Activated naive CD4-positive, alpha-beta T cell treated with anti-CD3 and anti-CD28 coated beads, Interleukin-2, amount 10 ng/mL, durations not matched to agents 7 days and 5 days (primary cell): ENCODE results near the gene CDC5L.

Source experiments
- CTCF ChIA-PET: fragments of 350-600 bp; sonication (Branson Sonifier 250); formaldehyde crosslinking; loops from one replicate; lab custom pipeline; 2021; ENCODE audit warnings: antibody characterized with exemption; lab: Charles Lee
- DNase-seq: peaks from one replicate; pipeline ENCODE4 v3.0.0-alpha.2; 2020
- H3K27ac Mint-ChIP-seq: one replicate; pipeline ENCODE4 v1.8.0; 2021; ENCODE audit warnings: mild to moderate bottlenecking, moderate library complexity, mixed read lengths
- H3K27me3 Mint-ChIP-seq: one replicate; pipeline ENCODE4 v1.8.0; 2021; ENCODE audit warnings: mild to moderate bottlenecking, mixed read lengths
- H3K36me3 Mint-ChIP-seq: one replicate; pipeline ENCODE4 v1.8.0; 2021; ENCODE audit warnings: mixed read lengths
- H3K4me1 Mint-ChIP-seq: one replicate; pipeline ENCODE4 v1.8.0; 2021; ENCODE audit warnings: mixed read lengths
- H3K4me3 Mint-ChIP-seq: one replicate; pipeline ENCODE4 v1.8.0; 2021; ENCODE audit warnings: mild to moderate bottlenecking, moderate library complexity, mixed read lengths
- H3K9me3 Mint-ChIP-seq: one replicate; pipeline ENCODE4 v1.8.0; 2021; ENCODE audit warnings: mixed read lengths

The CDC5L gene

DNA sequence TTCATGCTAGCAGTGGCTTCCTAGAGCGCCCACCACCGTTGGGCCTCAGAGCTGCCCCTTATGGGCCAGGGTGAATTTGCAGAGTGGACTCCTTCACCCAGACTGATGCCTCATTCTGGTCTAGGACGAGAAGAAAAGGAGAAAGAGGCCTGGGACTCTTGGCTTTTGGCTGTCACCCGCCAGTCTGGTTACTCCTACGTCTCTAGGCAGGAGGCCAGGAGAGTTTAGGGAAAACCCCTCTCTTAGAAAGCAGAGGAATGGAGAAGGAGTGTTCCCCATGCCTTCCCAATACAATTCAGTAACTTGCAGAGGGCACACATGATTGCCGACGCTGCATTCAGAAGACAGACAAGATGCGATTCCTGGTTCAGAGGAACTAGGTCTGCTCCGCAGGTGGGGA, 70.1 kb downstream of the CDC5L start:
- peaks cover 3% of the 10 kb centered on the region for H3K36me3 Mint-ChIP-seq
- H3K27me3 Mint-ChIP-seq = peaks cover 38% of the 10 kb centered on the region
- CTCF ChIA-PET = interaction anchor here (1.1 to 5.6 kb wide), 3 partner anchors 12 to 26 kb away, joined by 3 to 39 read pairs (median 7); no protein-coding TSS in a partner anchor
- H3K4me3 Mint-ChIP-seq = no peak overlapping the region
- H3K4me1 Mint-ChIP-seq = no peaks in the 10 kb centered on the region
- no peak overlapping the region for H3K27ac Mint-ChIP-seq
- no peak for DNase-seq
- no peaks in the 10 kb centered on the region for H3K9me3 Mint-ChIP-seq

GRCh38 chr6:44458551-44458950, 71.0 kb downstream of the CDC5L start:
- Mint-ChIP-seq H3K4me3 (no peak overlapping the region), H3K27me3 (peaks cover 40% of the 10 kb centered on the region), H3K27ac (no peak overlapping the region), H3K36me3 (peaks cover 3% of the 10 kb centered on the region), H3K4me1 (no peaks in the 10 kb centered on the region), H3K9me3 (no peaks in the 10 kb centered on the region)
- CTCF ChIA-PET = interaction anchor here (0.5 to 5.6 kb wide), 8 partner anchors 11 to 919 kb away, joined by 3 to 39 read pairs (median 4); partner anchors contain the start of gene SPATS1
- DNase-seq = no peak

GRCh38 chr6:44462335-44462734, 74.8 kb downstream of the CDC5L start:
- Mint-ChIP-seq H3K9me3 (no peaks in the 10 kb centered on the region), H3K4me3 (no peak overlapping the region), H3K4me1 (no peaks in the 10 kb centered on the region), H3K36me3 (no peaks in the 10 kb centered on the region), H3K27ac (no peak overlapping the region), H3K27me3 (peaks cover 38% of the 10 kb centered on the region)
- CTCF ChIA-PET = interaction anchor here (1.3 to 5.6 kb wide), 2 partner anchors 7 to 13 kb away, joined by 5 to 39 read pairs; no protein-coding TSS in a partner anchor
- no peak for DNase-seq

DNA sequence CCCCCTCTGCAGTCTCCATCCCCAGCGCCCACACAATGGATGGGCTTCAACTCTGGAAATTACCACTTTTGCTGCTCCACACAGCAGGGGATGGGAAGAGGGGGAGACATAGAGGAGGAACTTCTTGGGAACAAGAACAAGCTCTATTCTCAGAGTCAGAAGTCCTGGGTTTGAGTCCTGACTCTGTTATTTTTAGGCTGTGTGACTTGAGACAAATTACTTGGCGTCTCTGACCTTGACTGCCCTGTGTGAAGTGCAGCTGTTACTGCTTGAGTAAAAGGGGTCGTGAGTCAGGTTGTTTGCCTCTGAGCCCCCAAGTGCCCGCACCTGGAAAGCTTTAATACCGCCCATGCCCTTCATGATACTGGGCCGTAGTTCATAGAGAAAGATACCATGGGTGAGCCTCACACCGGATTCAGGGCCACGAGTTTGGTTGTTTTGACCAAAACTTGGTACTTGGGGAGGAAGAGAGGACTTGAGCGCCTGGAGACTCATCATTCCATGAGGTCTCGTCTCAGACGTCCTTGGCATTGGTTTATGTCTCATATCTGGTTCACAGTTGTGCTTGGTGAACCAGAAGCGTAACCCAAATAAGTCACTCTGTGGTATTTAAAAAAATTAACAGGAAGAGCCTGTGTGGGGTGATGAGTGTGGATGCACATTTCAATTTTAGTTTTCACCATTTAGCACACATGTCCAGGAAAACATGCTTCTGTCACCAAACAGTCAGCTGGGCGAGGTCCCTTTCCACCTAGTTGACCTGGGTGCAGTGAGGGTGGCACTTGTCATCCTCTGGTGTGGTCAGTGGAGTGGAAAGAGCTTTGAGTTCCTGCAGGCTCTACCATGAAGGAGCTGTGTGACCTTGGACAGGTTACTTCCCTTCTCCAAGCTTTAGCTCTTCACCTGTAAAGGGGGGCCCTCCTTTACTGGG, 75.6 kb downstream of the CDC5L start:
- CTCF ChIA-PET = interaction anchor here (0.7 to 1.3 kb wide), 3 partner anchors 8 to 31 kb away, joined by 3 read pairs; no protein-coding TSS in a partner anchor
- no peak for DNase-seq
- no peaks in the 10 kb centered on the region for H3K9me3 Mint-ChIP-seq
- H3K36me3 Mint-ChIP-seq = no peaks in the 10 kb centered on the region
- H3K27ac Mint-ChIP-seq = no peak overlapping the region
- H3K4me1 Mint-ChIP-seq = no peaks in the 10 kb centered on the region
- no peak overlapping the region for H3K4me3 Mint-ChIP-seq
- H3K27me3 Mint-ChIP-seq = peaks cover 31% of the 10 kb centered on the region

GRCh38 chr6:44463728-44464450, 76.4 kb downstream of the CDC5L start:
- CTCF ChIA-PET = interaction anchor here (0.9 to 1.3 kb wide), 2 partner anchors 12 to 32 kb away, joined by 3 read pairs; no protein-coding TSS in a partner anchor
- H3K27me3 Mint-ChIP-seq = peaks cover 23% of the 10 kb centered on the region
- no peaks in the 10 kb centered on the region for H3K4me1 Mint-ChIP-seq
- H3K27ac Mint-ChIP-seq = no peak overlapping the region
- DNase-seq = no peak
- no peak overlapping the region for H3K4me3 Mint-ChIP-seq
- no peaks in the 10 kb centered on the region for H3K36me3 Mint-ChIP-seq
- H3K9me3 Mint-ChIP-seq = no peaks in the 10 kb centered on the region

DNA sequence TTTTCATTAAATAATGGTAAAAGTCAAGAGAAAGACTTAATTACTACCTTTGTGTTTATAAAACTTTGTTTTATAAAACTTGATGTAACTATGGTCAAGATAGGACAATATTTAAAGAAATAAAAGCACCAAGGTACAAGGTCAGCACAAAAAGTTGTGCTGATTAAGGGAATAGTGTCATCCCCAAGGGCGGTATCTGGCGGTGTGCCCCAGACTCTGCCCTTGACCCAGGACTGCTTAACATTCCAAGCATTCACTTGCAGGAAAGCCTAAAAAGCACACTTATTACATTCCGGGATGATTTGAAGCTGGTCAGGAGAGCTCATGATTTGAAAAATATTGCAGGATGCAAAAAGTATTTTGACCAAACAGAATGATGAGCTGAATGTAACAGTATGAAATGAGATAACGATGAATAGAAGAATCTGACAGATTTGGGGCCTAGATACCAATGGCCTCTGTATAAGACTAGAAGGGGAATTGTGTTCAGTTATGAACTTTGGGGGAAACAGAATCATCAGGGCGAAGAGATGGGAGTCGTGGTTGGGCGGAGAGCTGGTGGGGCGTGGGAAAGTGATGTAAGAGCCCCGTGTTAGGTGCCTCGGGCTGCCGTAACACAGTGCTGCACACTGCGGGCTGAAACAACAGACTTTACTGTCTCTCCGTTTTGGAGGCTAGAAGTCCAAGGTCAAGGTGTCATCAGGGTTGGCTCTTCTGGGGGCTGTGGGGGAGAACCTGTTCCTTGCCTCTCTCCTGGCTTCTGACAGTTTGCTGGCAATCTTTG, 77.2 kb downstream of the CDC5L start:
- peaks cover 21% of the 10 kb centered on the region for H3K27me3 Mint-ChIP-seq
- no peaks in the 10 kb centered on the region for H3K36me3 Mint-ChIP-seq
- H3K9me3 Mint-ChIP-seq = no peaks in the 10 kb centered on the region
- no peaks in the 10 kb centered on the region for H3K4me1 Mint-ChIP-seq
- H3K27ac Mint-ChIP-seq = no peak overlapping the region
- no peak for DNase-seq
- H3K4me3 Mint-ChIP-seq = no peak overlapping the region
- CTCF ChIA-PET = interaction anchor here (0.9 kb wide), 1 partner anchor 10 kb away, joined by 5 read pairs; no protein-coding TSS in a partner anchor

GRCh38 chr6:44466955-44467354, 79.4 kb downstream of the CDC5L start:
- Mint-ChIP-seq H3K36me3 (no peaks in the 10 kb centered on the region), H3K4me1 (no peaks in the 10 kb centered on the region), H3K4me3 (no peak overlapping the region), H3K27me3 (peaks cover 19% of the 10 kb centered on the region), H3K27ac (no peak overlapping the region), H3K9me3 (no peaks in the 10 kb centered on the region)
- CTCF ChIA-PET = interaction anchor here (1.4 kb wide), 1 partner anchor 9 kb away, joined by 9 read pairs; no protein-coding TSS in a partner anchor
- no peak for DNase-seq

DNA sequence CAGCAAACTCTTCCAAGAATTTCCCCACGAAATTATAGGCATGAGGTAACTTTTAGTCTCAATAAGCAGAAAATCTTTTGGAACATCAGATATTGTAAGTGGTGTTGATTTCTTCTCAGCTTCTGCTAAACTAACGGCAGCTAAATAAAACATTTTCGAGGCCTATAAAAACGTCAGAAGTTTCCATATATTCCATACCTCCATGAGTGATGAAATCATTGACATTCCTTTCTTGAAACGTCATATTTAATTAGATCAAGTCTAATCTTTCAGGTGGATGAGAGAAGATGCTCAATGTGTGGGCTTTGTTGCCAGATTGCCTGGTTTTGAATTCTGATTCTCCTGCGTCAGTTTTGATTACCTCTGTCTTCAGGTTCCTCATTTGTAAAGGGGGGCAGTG, 81.3 kb downstream of the CDC5L start:
- Mint-ChIP-seq H3K27me3 (peaks cover 16% of the 10 kb centered on the region), H3K27ac (no peak overlapping the region), H3K4me3 (no peak overlapping the region), H3K4me1 (no peaks in the 10 kb centered on the region), H3K9me3 (no peaks in the 10 kb centered on the region), H3K36me3 (no peaks in the 10 kb centered on the region)
- no peak for DNase-seq
- CTCF ChIA-PET = interaction anchor here (1.3 to 3.5 kb wide), 3 partner anchors 9 to 103 kb away, joined by 3 to 39 read pairs (median 6); no protein-coding TSS in a partner anchor

GRCh38 chr6:44470115-44470464, 82.6 kb downstream of the CDC5L start:
- H3K4me3 Mint-ChIP-seq = no peak overlapping the region
- no peaks in the 10 kb centered on the region for H3K9me3 Mint-ChIP-seq
- H3K27me3 Mint-ChIP-seq = peaks cover 18% of the 10 kb centered on the region
- no peaks in the 10 kb centered on the region for H3K4me1 Mint-ChIP-seq
- CTCF ChIA-PET = interaction anchor here (0.6 to 3.5 kb wide), 13 partner anchors 10 to 1454 kb away, joined by 3 to 39 read pairs (median 3); no protein-coding TSS in a partner anchor
- DNase-seq = no peak
- no peak overlapping the region for H3K27ac Mint-ChIP-seq
- no peaks in the 10 kb centered on the region for H3K36me3 Mint-ChIP-seq

GRCh38 chr6:44470746-44471145, 83.2 kb downstream of the CDC5L start:
- no peaks in the 10 kb centered on the region for H3K36me3 Mint-ChIP-seq
- H3K9me3 Mint-ChIP-seq = no peaks in the 10 kb centered on the region
- CTCF ChIA-PET = interaction anchor here (0.6 to 3.5 kb wide), 10 partner anchors 11 to 1453 kb away, joined by 3 to 39 read pairs (median 3); no protein-coding TSS in a partner anchor
- DNase-seq = no peak
- peaks cover 24% of the 10 kb centered on the region for H3K27me3 Mint-ChIP-seq
- H3K27ac Mint-ChIP-seq = no peak overlapping the region
- no peak overlapping the region for H3K4me3 Mint-ChIP-seq
- H3K4me1 Mint-ChIP-seq = no peaks in the 10 kb centered on the region

GRCh38 chr6:44471271-44471981, 83.9 kb downstream of the CDC5L start:
- no peak overlapping the region for H3K27ac Mint-ChIP-seq
- CTCF ChIA-PET = interaction anchor here (0.7 to 3.5 kb wide), 6 partner anchors 12 to 185 kb away, joined by 3 to 39 read pairs (median 3); no protein-coding TSS in a partner anchor
- no peaks in the 10 kb centered on the region for H3K4me1 Mint-ChIP-seq
- no peak overlapping the region for H3K4me3 Mint-ChIP-seq
- H3K36me3 Mint-ChIP-seq = no peaks in the 10 kb centered on the region
- no peaks in the 10 kb centered on the region for H3K9me3 Mint-ChIP-seq
- peaks cover 30% of the 10 kb centered on the region for H3K27me3 Mint-ChIP-seq
- DNase-seq = no peak

DNA sequence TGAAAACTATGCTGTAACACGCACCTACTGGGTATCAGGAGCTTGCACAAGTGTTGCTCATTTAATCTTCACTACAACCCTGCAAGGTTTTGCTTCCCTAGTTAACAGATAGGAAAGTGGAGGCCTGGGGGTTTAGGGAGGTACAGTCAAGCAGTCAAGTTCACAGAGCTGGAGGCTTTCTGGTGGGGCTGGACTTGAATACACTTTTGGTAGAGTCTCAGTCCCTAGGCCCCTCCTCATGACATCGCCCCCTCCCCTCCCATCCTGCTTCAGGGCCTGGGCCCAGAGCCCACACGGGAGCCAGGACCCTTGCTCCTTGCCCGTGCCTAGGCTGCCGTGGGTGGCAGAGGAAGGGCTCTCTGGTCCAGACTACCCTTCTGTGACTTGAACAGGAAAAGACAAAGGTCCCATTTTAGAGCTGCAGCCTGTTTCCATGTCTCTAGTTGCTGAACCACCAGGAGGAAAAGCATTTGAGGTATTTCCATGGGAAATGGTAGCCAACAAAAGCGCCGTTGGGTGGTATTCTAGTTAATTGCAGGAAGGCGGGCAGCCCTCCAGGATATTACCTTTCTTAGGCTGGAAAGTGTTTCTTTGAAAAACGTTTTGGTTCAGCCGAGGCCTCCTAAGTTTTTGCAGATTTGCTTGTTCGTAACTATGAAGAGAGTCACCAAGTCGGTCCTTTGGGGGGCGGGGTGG, 84.9 kb downstream of the CDC5L start:
- H3K36me3 Mint-ChIP-seq = no peaks in the 10 kb centered on the region
- H3K9me3 Mint-ChIP-seq = no peaks in the 10 kb centered on the region
- peaks cover 34% of the 10 kb centered on the region for H3K27me3 Mint-ChIP-seq
- no peak for DNase-seq
- no peak overlapping the region for H3K27ac Mint-ChIP-seq
- CTCF ChIA-PET = interaction anchor here (1.0 kb wide), 1 partner anchor 184 kb away, joined by 3 read pairs; no protein-coding TSS in a partner anchor
- H3K4me3 Mint-ChIP-seq = no peak overlapping the region
- H3K4me1 Mint-ChIP-seq = no peaks in the 10 kb centered on the region
